Smooth muscle cell (in vitro differentiated cells): ENCODE data around the gene ZMIZ1. TPM values are rescaled to one million over a fixed set of nuclear protein-coding genes. Genes with fewer than 3 reads are reported as not detected.
A peak's percentile ranks its signal among the peaks of the same experiment; 100 is the strongest.

Source experiments
- DNase-seq: peaks from one replicate; lab custom pipeline; 2025; ENCODE audit not compliant: unreplicated experiment; lab: John Stamatoyannopoulos, UW
- H2AFZ ChIP-seq: fragments of 200-600 bp; sonication (generic); 2 replicates; pipeline ENCODE4 v1.6.0; 2016; ENCODE audit warnings: antibody characterized with exemption, low read depth, mild to moderate bottlenecking
- H3F3A ChIP-seq: fragments of 200-600 bp; sonication (generic); 2 replicates; pipeline ENCODE4 v1.6.0; 2017; ENCODE audit warnings: antibody characterized with exemption, low read depth
- H3K27ac ChIP-seq: fragments of 200-600 bp; sonication (generic); 2 replicates; pipeline ENCODE4 v1.5.1; 2016; ENCODE audit warnings: low read depth, mild to moderate bottlenecking
- H3K27me3 ChIP-seq: fragments of 200-600 bp; sonication (generic); 2 replicates; pipeline ENCODE4 v1.6.1; 2016; ENCODE audit warnings: low read depth, mild to moderate bottlenecking
- H3K36me3 ChIP-seq: fragments of 200-600 bp; sonication (generic); 2 replicates; pipeline ENCODE4 v1.5.1; 2016; ENCODE audit warnings: low read depth
- H3K4me1 ChIP-seq: fragments of 200-600 bp; sonication (generic); 2 replicates; pipeline ENCODE4 v1.5.1; 2016; ENCODE audit warnings: low read depth
- H3K4me2 ChIP-seq: fragments of 200-600 bp; sonication (generic); 2 replicates; pipeline ENCODE4 v1.6.0; 2016; ENCODE audit warnings: mild to moderate bottlenecking
- H3K4me3 ChIP-seq: fragments of 200-600 bp; sonication (generic); 2 replicates; pipeline ENCODE4 v1.5.1; 2016; ENCODE audit warnings: mild to moderate bottlenecking
- H3K79me2 ChIP-seq: fragments of 200-600 bp; sonication (generic); 2 replicates; pipeline ENCODE4 v1.6.0; 2016; ENCODE audit warnings: low read depth, mild to moderate bottlenecking
- H3K9ac ChIP-seq: fragments of 200-600 bp; sonication (generic); 2 replicates; pipeline ENCODE4 v1.6.0; 2016; ENCODE audit warnings: low read depth
- H3K9me3 ChIP-seq: fragments of 200-600 bp; sonication (generic); replicated peaks from 2 replicates; pipeline ENCODE4 v1.5.1; 2016; ENCODE audit warnings: low read depth
- H4K20me1 ChIP-seq: fragments of 200-600 bp; sonication (generic); 2 replicates; pipeline ENCODE4 v1.6.0; 2016; ENCODE audit warnings: low read depth
- WGBS: methylation state at CpG from one replicate; pipeline ENCODE4 v1.1.7; 2016; ENCODE audit warnings: low lambda C conversion rate; 5-methylcytosine and 5-hydroxymethylcytosine counted together
- polyA plus RNA-seq: library from polyadenylated mRNA; unstranded; fragments of >200 nt; fragmentation: Nextera tagmentation; extraction: Ambion mirVana; gene quantifications from 2 replicates; pipeline ENCODE4 v1.2.1, GENCODE V29; 2016
- total RNA-seq: library from RNA; depleted of rRNA; stranded (reverse); fragments of >200 nt; gene quantifications from 2 replicates; pipeline ENCODE4 v1.2.3, GENCODE V29; 2014
- TF ChIP-seq, protein P1 (sequence below): fragments of 200-600 bp; sonication (generic); IDR thresholded peaks from 2 replicates; pipeline ENCODE4 v1.5.1; 2017; ENCODE audit warnings: borderline replicate concordance, mild to moderate bottlenecking, antibody characterized with exemption; ENCODE audit not compliant: insufficient read depth, poor library complexity, severe bottlenecking

Gene ZMIZ1
- total and polyA plus RNA-seq, 2 experiments from 2014 or later = 24.2 to 31.3 TPM

DNA sequence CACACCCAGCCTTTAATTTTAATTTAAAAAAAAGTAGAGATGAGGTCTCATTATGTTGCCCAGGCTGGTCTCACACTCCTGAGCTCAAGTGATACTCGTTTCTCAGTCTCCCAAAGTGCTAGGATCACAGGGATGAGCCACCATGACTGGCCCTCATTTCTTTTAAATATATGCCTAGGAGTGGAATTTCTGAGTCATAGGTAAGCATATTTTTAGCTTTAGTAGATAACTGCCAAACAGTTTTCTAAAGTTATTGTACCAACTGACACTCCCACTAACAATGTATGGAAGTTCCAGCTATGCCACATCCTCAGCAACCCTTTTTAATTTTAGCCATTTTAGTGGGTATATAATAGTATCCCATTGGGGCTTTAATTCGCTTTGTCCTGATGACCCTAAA lies 264.7 kb downstream of the ZMIZ1 start:
- H3K27me3 ChIP-seq = no peaks in the 10 kb centered on the region
- no peaks in the 10 kb centered on the region for H3K9me3 ChIP-seq
- peak overlapping the region; percentile 82 for H3K27ac ChIP-seq
- H3K36me3 ChIP-seq = no peaks in the 10 kb centered on the region
- WGBS = 65% methylated on average over 2 of the region's 2 CpGs
- no peaks in the 10 kb centered on the region for H3K4me1 ChIP-seq
- H3K9ac ChIP-seq = peak overlapping the region; percentile 33
- TF ChIP-seq, protein P1, sequence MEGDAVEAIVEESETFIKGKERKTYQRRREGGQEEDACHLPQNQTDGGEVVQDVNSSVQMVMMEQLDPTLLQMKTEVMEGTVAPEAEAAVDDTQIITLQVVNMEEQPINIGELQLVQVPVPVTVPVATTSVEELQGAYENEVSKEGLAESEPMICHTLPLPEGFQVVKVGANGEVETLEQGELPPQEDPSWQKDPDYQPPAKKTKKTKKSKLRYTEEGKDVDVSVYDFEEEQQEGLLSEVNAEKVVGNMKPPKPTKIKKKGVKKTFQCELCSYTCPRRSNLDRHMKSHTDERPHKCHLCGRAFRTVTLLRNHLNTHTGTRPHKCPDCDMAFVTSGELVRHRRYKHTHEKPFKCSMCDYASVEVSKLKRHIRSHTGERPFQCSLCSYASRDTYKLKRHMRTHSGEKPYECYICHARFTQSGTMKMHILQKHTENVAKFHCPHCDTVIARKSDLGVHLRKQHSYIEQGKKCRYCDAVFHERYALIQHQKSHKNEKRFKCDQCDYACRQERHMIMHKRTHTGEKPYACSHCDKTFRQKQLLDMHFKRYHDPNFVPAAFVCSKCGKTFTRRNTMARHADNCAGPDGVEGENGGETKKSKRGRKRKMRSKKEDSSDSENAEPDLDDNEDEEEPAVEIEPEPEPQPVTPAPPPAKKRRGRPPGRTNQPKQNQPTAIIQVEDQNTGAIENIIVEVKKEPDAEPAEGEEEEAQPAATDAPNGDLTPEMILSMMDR = no peak
- no peaks in the 10 kb centered on the region for H3F3A ChIP-seq
- H3K79me2 ChIP-seq = no peaks in the 10 kb centered on the region
- H3K4me2 ChIP-seq = no peak overlapping the region
- H4K20me1 ChIP-seq = no peaks in the 10 kb centered on the region
- H2AFZ ChIP-seq = no peak overlapping the region
- H3K4me3 ChIP-seq = no peak overlapping the region
- DNase-seq = no peak

DNA sequence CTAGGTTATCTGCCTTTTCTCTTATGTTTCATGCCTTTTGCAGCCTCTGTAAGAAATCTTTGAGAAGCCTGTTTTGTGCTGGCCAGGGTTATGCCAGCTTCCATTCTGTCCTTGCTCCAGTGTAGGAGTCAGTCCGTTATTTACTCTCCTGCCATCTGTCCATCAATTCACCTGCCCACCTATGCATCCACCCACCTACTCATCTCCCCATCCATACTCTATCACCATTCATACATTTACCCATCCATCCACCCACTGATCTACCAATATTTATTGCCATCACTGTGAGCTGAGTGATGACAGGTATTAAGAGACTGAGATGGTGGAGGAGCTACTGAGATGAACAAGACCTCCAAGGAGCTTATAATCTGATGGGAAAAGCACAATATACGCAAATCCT lies 265.8 kb downstream of the ZMIZ1 start:
- TF ChIP-seq, protein P1 = no peak
- H3K4me2 ChIP-seq = no peak overlapping the region
- H3K27ac ChIP-seq = no peak overlapping the region
- no peaks in the 10 kb centered on the region for H3K27me3 ChIP-seq
- no peaks in the 10 kb centered on the region for H3K79me2 ChIP-seq
- no peaks in the 10 kb centered on the region for H3K4me1 ChIP-seq
- H3K4me3 ChIP-seq = no peak overlapping the region
- WGBS = 93% methylated on average over 2 of the region's 2 CpGs
- H3K9me3 ChIP-seq = no peaks in the 10 kb centered on the region
- H3K36me3 ChIP-seq = no peaks in the 10 kb centered on the region
- H4K20me1 ChIP-seq = no peaks in the 10 kb centered on the region
- no peak for DNase-seq
- no peak overlapping the region for H3K9ac ChIP-seq
- H2AFZ ChIP-seq = no peak overlapping the region
- H3F3A ChIP-seq = no peaks in the 10 kb centered on the region

DNA sequence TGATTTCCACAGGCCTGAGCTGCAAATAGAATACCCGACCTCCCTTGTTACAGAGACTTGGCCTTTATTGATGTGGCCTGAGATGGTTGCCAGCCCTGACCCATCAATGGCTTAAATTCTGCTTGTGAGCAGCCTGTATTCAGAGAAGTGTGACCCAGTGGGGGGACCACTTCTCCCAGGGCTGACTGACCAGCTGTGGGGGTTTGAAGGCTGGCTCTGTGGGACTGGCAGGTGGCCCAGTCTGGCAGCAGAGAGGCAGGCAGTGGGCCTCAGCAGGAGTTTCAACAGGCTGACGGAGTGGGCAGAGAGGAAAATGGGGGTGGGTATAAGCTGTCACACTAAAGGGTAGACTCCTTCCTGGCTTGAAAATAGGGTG lies 266.3 kb downstream of the ZMIZ1 start:
- H3F3A ChIP-seq = no peaks in the 10 kb centered on the region
- 93% methylated on average over 2 of the region's 2 CpGs for WGBS
- DNase-seq = no peak
- no peak overlapping the region for H2AFZ ChIP-seq
- H3K9ac ChIP-seq = no peak overlapping the region
- H3K27ac ChIP-seq = no peak overlapping the region
- H3K4me2 ChIP-seq = no peak overlapping the region
- TF ChIP-seq, protein P1 = no peak
- no peaks in the 10 kb centered on the region for H3K27me3 ChIP-seq
- H3K79me2 ChIP-seq = no peaks in the 10 kb centered on the region
- H3K4me3 ChIP-seq = no peak overlapping the region
- no peaks in the 10 kb centered on the region for H3K9me3 ChIP-seq
- H4K20me1 ChIP-seq = no peaks in the 10 kb centered on the region
- no peaks in the 10 kb centered on the region for H3K36me3 ChIP-seq
- H3K4me1 ChIP-seq = no peaks in the 10 kb centered on the region

DNA sequence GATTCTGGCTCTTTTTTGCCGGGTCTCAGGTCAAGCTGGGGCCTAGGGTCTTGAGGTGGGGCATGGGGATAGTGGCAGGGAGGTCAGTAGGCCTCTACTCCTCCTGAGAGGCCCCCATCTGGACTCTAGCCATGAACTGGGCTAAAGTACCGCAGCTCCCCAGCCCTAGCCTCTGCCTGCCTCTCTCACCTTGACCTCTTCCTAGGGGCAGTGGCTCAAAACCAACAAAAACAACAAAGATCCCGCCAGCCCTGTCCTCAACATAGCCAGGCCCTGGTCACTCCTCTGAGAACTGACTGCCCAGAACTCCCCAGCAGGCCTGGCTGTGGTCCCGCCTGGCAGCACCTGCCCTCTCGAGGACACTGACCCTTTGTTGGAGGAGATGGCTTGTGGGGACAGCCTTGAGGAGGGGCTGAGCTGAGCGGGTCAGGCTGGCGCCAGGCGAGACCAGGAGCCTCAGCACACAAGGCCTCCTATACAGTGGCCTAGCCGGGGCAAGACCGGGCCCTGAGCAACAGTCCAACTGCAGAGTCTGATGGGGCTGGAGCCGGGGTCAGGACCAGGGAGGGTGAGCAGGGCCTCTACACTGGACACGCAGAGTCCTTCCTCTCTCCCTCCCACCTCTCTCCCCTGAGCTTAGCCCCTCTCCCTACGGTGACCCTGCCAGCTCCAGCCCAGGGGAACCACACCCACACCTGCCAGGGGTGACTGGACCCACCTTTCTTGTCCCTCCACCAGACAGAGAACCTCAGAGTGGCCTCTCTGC lies 266.9 kb downstream of the ZMIZ1 start:
- no peak overlapping the region for H2AFZ ChIP-seq
- no peaks in the 10 kb centered on the region for H3F3A ChIP-seq
- no peak overlapping the region for H3K27ac ChIP-seq
- H3K4me2 ChIP-seq = no peak overlapping the region
- H3K4me3 ChIP-seq = no peak overlapping the region
- DNase-seq = no peak
- no peaks in the 10 kb centered on the region for H4K20me1 ChIP-seq
- no peaks in the 10 kb centered on the region for H3K4me1 ChIP-seq
- TF ChIP-seq, protein P1 = no peak
- no peaks in the 10 kb centered on the region for H3K9me3 ChIP-seq
- 90% methylated on average over 13 of the region's 13 CpGs for WGBS
- no peaks in the 10 kb centered on the region for H3K36me3 ChIP-seq
- no peak overlapping the region for H3K9ac ChIP-seq
- no peaks in the 10 kb centered on the region for H3K27me3 ChIP-seq
- H3K79me2 ChIP-seq = no peaks in the 10 kb centered on the region
